Measurements from ENCODE around the gene GIT2.

DNA sequence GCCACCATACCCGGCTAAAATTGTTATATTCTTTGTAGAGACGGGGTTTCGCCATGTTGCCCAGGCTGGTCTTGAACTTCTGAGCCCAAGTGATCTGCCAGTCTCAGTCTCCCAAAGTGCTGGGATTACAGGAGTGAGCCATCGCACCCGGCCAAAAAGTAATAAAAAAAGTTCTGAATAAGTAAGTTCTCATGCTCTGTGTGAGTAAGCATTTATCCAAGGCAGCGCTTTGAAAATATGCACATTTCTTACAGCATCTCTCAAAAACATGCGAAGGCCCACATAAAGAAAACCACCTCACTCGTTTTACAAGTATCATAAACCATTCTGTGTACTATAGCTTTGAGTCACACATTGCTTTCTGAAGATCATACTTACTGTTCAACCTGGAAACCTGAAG, 8.6 kb downstream of the GIT2 start:
- TF ChIP-seq, protein P1, sequence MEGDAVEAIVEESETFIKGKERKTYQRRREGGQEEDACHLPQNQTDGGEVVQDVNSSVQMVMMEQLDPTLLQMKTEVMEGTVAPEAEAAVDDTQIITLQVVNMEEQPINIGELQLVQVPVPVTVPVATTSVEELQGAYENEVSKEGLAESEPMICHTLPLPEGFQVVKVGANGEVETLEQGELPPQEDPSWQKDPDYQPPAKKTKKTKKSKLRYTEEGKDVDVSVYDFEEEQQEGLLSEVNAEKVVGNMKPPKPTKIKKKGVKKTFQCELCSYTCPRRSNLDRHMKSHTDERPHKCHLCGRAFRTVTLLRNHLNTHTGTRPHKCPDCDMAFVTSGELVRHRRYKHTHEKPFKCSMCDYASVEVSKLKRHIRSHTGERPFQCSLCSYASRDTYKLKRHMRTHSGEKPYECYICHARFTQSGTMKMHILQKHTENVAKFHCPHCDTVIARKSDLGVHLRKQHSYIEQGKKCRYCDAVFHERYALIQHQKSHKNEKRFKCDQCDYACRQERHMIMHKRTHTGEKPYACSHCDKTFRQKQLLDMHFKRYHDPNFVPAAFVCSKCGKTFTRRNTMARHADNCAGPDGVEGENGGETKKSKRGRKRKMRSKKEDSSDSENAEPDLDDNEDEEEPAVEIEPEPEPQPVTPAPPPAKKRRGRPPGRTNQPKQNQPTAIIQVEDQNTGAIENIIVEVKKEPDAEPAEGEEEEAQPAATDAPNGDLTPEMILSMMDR (IDR thresholded peaks at IDR 0.05; ENCODE audit: low read length) = no peak
- TF ChIP-seq EZH2phosphoT487 (IDR thresholded peaks at IDR 0.05; ENCODE audit: low read length) (no peak), EZH2 (optimal IDR thresholded peaks at IDR 0.05; ENCODE audit: low read depth, low read length) (no peak)

Measured in MM.1S (cell line).